Activated naive CD8-positive, alpha-beta T cell treated with anti-CD3 and anti-CD28 coated beads for 36 hours (primary cell): ENCODE data around the gene FLNA. TPM values are rescaled to one million over a fixed set of nuclear protein-coding genes. Genes with fewer than 3 reads are reported as not detected.

Experiments used
- DNase-seq: peaks from one replicate; pipeline ENCODE4 v3.0.0; 2021
- H3K27ac Mint-ChIP-seq: one replicate; pipeline ENCODE4 v1.8.0; 2022; ENCODE audit warnings: mild to moderate bottlenecking, moderate library complexity, mixed read lengths
- H3K27me3 Mint-ChIP-seq: one replicate; pipeline ENCODE4 v1.8.0; 2022; ENCODE audit warnings: mild to moderate bottlenecking, mixed read lengths
- H3K36me3 Mint-ChIP-seq: one replicate; pipeline ENCODE4 v1.8.0; 2021; ENCODE audit warnings: mild to moderate bottlenecking, mixed read lengths
- H3K4me1 Mint-ChIP-seq: one replicate; pipeline ENCODE4 v1.8.0; 2021; ENCODE audit warnings: mixed read lengths
- H3K4me3 Mint-ChIP-seq: one replicate; pipeline ENCODE4 v1.8.0; 2022; ENCODE audit warnings: mild to moderate bottlenecking, moderate library complexity, mixed read lengths
- H3K9me3 Mint-ChIP-seq: one replicate; pipeline ENCODE4 v1.8.0; 2022; ENCODE audit warnings: mixed read lengths
- total RNA-seq, 2 experiments: library from RNA; stranded (reverse); gene quantifications; one replicate each; pipeline ENCODE4 v1.2.3, GENCODE V29; 2021

Gene FLNA
- 100 to 1,000 TPM; 694 to 696 TPM for total RNA-seq

- DNase-seq: peak; percentile 51
These were observed at the start of gene FLNA for GRCh38 chrX:154374313-154375155. Gene FLNA (minus strand): TSS chrX:154374634. CDS start chrX:154371245, 3,389 bp downstream.

GRCh38 chrX:154420402-154420756 lies 45.9 kb upstream of the FLNA start:
- no peak for DNase-seq
- H3K4me3 Mint-ChIP-seq: no peak overlapping the region
- no peak overlapping the region for H3K27ac Mint-ChIP-seq
- H3K9me3 Mint-ChIP-seq: no peaks in the 10 kb centered on the region
- peaks cover 2% of the 10 kb centered on the region for H3K4me1 Mint-ChIP-seq
- H3K36me3 Mint-ChIP-seq: no peaks in the 10 kb centered on the region
- H3K27me3 Mint-ChIP-seq: no peaks in the 10 kb centered on the region

More at GRCh38 chrX:154374313-154375155, at the start of gene FLNA:
- Mint-ChIP-seq H3K4me1 (peaks cover 12% of the 10 kb centered on the region), H3K27ac (peak within 1 kb of the TSS; percentile 42), H3K4me3 (peak within 1 kb of the TSS; percentile 81), H3K9me3 (no peaks in the 10 kb centered on the region), H3K27me3 (no peaks in the 10 kb centered on the region), H3K36me3 (peaks cover 10% of the 10 kb centered on the region)

GRCh38 chrX:154419688-154420401 lies 45.4 kb upstream of the FLNA start:
- H3K4me3 Mint-ChIP-seq: no peak overlapping the region
- H3K9me3 Mint-ChIP-seq: no peaks in the 10 kb centered on the region
- no peak overlapping the region for H3K27ac Mint-ChIP-seq
- no peak for DNase-seq
- no peaks in the 10 kb centered on the region for H3K36me3 Mint-ChIP-seq
- no peaks in the 10 kb centered on the region for H3K27me3 Mint-ChIP-seq
- H3K4me1 Mint-ChIP-seq: peaks cover 2% of the 10 kb centered on the region

GRCh38 chrX:154419189-154419588 lies 44.8 kb upstream of the FLNA start:
- no peak overlapping the region for H3K4me3 Mint-ChIP-seq
- H3K9me3 Mint-ChIP-seq: no peaks in the 10 kb centered on the region
- no peak for DNase-seq
- H3K4me1 Mint-ChIP-seq: peaks cover 2% of the 10 kb centered on the region
- H3K36me3 Mint-ChIP-seq: no peaks in the 10 kb centered on the region
- no peak overlapping the region for H3K27ac Mint-ChIP-seq
- H3K27me3 Mint-ChIP-seq: no peaks in the 10 kb centered on the region

GRCh38 chrX:154417157-154417556 lies 42.7 kb upstream of the FLNA start:
- DNase-seq: no peak
- H3K27ac Mint-ChIP-seq: no peak overlapping the region
- no peaks in the 10 kb centered on the region for H3K9me3 Mint-ChIP-seq
- no peaks in the 10 kb centered on the region for H3K36me3 Mint-ChIP-seq
- H3K4me3 Mint-ChIP-seq: no peak overlapping the region
- H3K27me3 Mint-ChIP-seq: no peaks in the 10 kb centered on the region
- H3K4me1 Mint-ChIP-seq: peaks cover 5% of the 10 kb centered on the region

- Mint-ChIP-seq H3K36me3 (peaks cover 5% of the 10 kb centered on the region), H3K4me3 (peak overlapping the region; percentile 80)
These were observed 38.7 kb upstream of the FLNA start for GRCh38 chrX:154413142-154413541.

GRCh38 chrX:154412468-154412867 lies 38.0 kb upstream of the FLNA start:
- no peak for DNase-seq
- H3K9me3 Mint-ChIP-seq: no peaks in the 10 kb centered on the region
- no peaks in the 10 kb centered on the region for H3K27me3 Mint-ChIP-seq
- H3K36me3 Mint-ChIP-seq: peaks cover 5% of the 10 kb centered on the region
- peak overlapping the region; percentile 70 for H3K27ac Mint-ChIP-seq
- peaks cover 6% of the 10 kb centered on the region for H3K4me1 Mint-ChIP-seq
- H3K4me3 Mint-ChIP-seq: peak overlapping the region; percentile 80

More at GRCh38 chrX:154413142-154413541, 38.7 kb upstream of the FLNA start:
- Mint-ChIP-seq H3K4me1 (peaks cover 6% of the 10 kb centered on the region), H3K27ac (peak overlapping the region; percentile 70), H3K9me3 (no peaks in the 10 kb centered on the region), H3K27me3 (no peaks in the 10 kb centered on the region)
- DNase-seq: no peak

GRCh38 chrX:154411981-154412340 lies 37.5 kb upstream of the FLNA start:
- H3K4me1 Mint-ChIP-seq: peaks cover 6% of the 10 kb centered on the region
- peak overlapping the region; percentile 80 for H3K4me3 Mint-ChIP-seq
- DNase-seq: peak; percentile 66
- H3K36me3 Mint-ChIP-seq: peaks cover 5% of the 10 kb centered on the region
- H3K27me3 Mint-ChIP-seq: no peaks in the 10 kb centered on the region
- H3K9me3 Mint-ChIP-seq: no peaks in the 10 kb centered on the region
- peak overlapping the region; percentile 70 for H3K27ac Mint-ChIP-seq

- H3K9me3 Mint-ChIP-seq: no peaks in the 10 kb centered on the region
- peak within 1 kb of the TSS; percentile 67 for H3K27ac Mint-ChIP-seq
These were observed 34.9 kb upstream of the FLNA start, which contains the start of gene DNASE1L1 for GRCh38 chrX:154409222-154409871. Gene DNASE1L1 (minus strand): TSS chrX:154409254. CDS start chrX:154405568, 3,686 bp downstream.

GRCh38 chrX:154408659-154409221 lies 34.3 kb upstream of the FLNA start:
- peak overlapping the region; percentile 67 for H3K27ac Mint-ChIP-seq
- no peak for DNase-seq
- peak overlapping the region; percentile 79 for H3K4me3 Mint-ChIP-seq
- H3K4me1 Mint-ChIP-seq: peaks cover 6% of the 10 kb centered on the region
- H3K27me3 Mint-ChIP-seq: no peaks in the 10 kb centered on the region
- no peaks in the 10 kb centered on the region for H3K9me3 Mint-ChIP-seq
- peaks cover 5% of the 10 kb centered on the region for H3K36me3 Mint-ChIP-seq

More at GRCh38 chrX:154409222-154409871, 34.9 kb upstream of the FLNA start, which contains the start of gene DNASE1L1:
- H3K4me3 Mint-ChIP-seq: peak within 1 kb of the TSS; percentile 79
- H3K36me3 Mint-ChIP-seq: peaks cover 5% of the 10 kb centered on the region
- peaks cover 6% of the 10 kb centered on the region for H3K4me1 Mint-ChIP-seq
- peak; percentile 48 for DNase-seq
- H3K27me3 Mint-ChIP-seq: no peaks in the 10 kb centered on the region

GRCh38 chrX:154404625-154405192 lies 30.3 kb upstream of the FLNA start:
- no peak overlapping the region for H3K4me3 Mint-ChIP-seq
- H3K27ac Mint-ChIP-seq: no peak overlapping the region
- peaks cover 14% of the 10 kb centered on the region for H3K4me1 Mint-ChIP-seq
- no peak for DNase-seq
- peaks cover 1% of the 10 kb centered on the region for H3K27me3 Mint-ChIP-seq
- no peaks in the 10 kb centered on the region for H3K9me3 Mint-ChIP-seq
- H3K36me3 Mint-ChIP-seq: peaks cover 19% of the 10 kb centered on the region

GRCh38 chrX:154403858-154404257 lies 29.4 kb upstream of the FLNA start:
- Mint-ChIP-seq H3K4me3 (no peak overlapping the region), H3K9me3 (no peaks in the 10 kb centered on the region), H3K27ac (no peak overlapping the region), H3K4me1 (peaks cover 17% of the 10 kb centered on the region), H3K36me3 (peaks cover 28% of the 10 kb centered on the region), H3K27me3 (peaks cover 8% of the 10 kb centered on the region)
- DNase-seq: no peak

GRCh38 chrX:154403192-154403591 lies 28.8 kb upstream of the FLNA start:
- Mint-ChIP-seq H3K9me3 (no peaks in the 10 kb centered on the region), H3K27ac (no peak overlapping the region), H3K36me3 (peaks cover 30% of the 10 kb centered on the region), H3K27me3 (peaks cover 15% of the 10 kb centered on the region), H3K4me3 (no peak overlapping the region), H3K4me1 (peaks cover 18% of the 10 kb centered on the region)
- DNase-seq: no peak

- Mint-ChIP-seq H3K9me3 (no peaks in the 10 kb centered on the region), H3K4me3 (no peak overlapping the region), H3K27ac (peak overlapping the region; percentile 63), H3K4me1 (peaks cover 18% of the 10 kb centered on the region), H3K36me3 (peaks cover 30% of the 10 kb centered on the region), H3K27me3 (peaks cover 17% of the 10 kb centered on the region)
- DNase-seq: no peak
These were observed 28.2 kb upstream of the FLNA start for GRCh38 chrX:154402622-154403127.
